Peyer's patch (tissue), 4 donors: ENCODE measurements around the gene KRTAP10-1. TPM values are rescaled to one million over a fixed set of nuclear protein-coding genes. Genes with fewer than 3 reads are reported as not detected.

ENCODE experiments used
- DNase-seq, 3 donors: peaks; one replicate each; pipeline ENCODE4 v3.0.0-alpha.2; 2017 to 2019
- H3K27ac ChIP-seq, 4 donors: fragments of 200-600 bp; sonication (generic); one replicate each; pipeline ENCODE4 v1.5.1; 2016 to 2019
- H3K27me3 ChIP-seq, 2 donors: fragments of 200-600 bp; sonication (generic); one replicate each; pipeline ENCODE4 v1.5.1; 2019
- H3K36me3 ChIP-seq, 3 donors: fragments of 200-600 bp; sonication (generic); one replicate each; pipeline ENCODE4 v1.5.1; 2016 to 2019
- H3K4me1 ChIP-seq, 4 donors: fragments of 200-600 bp; sonication (generic); one replicate each; pipeline ENCODE4 v1.5.1; 2016 to 2019
- H3K4me3 ChIP-seq, 4 donors: fragments of 200-600 bp; sonication (generic); 1 replicate in 3 of 4; 2 replicates in 1 of 4; pipeline ENCODE4 v1.5.1; 2016 to 2019; ENCODE audit warnings: mild to moderate bottlenecking in 1 of 4
- H3K9me3 ChIP-seq, 4 donors: fragments of 200-600 bp; sonication (generic); one replicate each; pipeline ENCODE4 v1.5.1; 2016 to 2019; ENCODE audit warnings: mild to moderate bottlenecking in 1 of 4
- CTCF ChIP-seq, 6 experiments: fragments of 450-650 bp in 4 of 6; fragments of 200-600 bp in 2 of 6; sonication (generic) in 1 of 6; IDR thresholded peaks; one replicate each; pipeline ENCODE4 v1.5.1; 2017 to 2019; ENCODE audit warnings: antibody characterized with exemption in 6 of 6, mild to moderate bottlenecking in 3 of 6, moderate library complexity in 1 of 6
- POLR2A ChIP-seq, 2 donors: fragments of 450-650 bp; IDR thresholded peaks; one replicate each; pipeline ENCODE4 v1.5.1; 2017; ENCODE audit warnings: antibody characterized with exemption in 2 of 2, mild to moderate bottlenecking in 2 of 2, moderate library complexity in 2 of 2
- total RNA-seq, 4 donors: library from RNA; depleted of rRNA; stranded (reverse); fragments of >200 nt; gene quantifications; one replicate each; pipeline ENCODE4 v1.1.0, GENCODE V29; 2016

Gene KRTAP10-1
- total RNA-seq, 4 donors from 2014 or later = not detected

GRCh38 chr21:44532712-44533111 lies 7.3 kb downstream of the KRTAP10-1 start:
- no peaks in the 10 kb centered on the region for H3K9me3 ChIP-seq
- TF ChIP-seq CTCF (IDR thresholded peaks at IDR 0.05) = no peak
- TF ChIP-seq POLR2A (IDR thresholded peaks at IDR 0.05) = no peak
- H3K27me3 ChIP-seq = no peaks in the 10 kb centered on the region
- no peaks in the 10 kb centered on the region for H3K36me3 ChIP-seq
- H3K27ac ChIP-seq = no peak overlapping the region
- H3K4me3 ChIP-seq = no peak overlapping the region
- no peak for DNase-seq
- no peaks in the 10 kb centered on the region for H3K4me1 ChIP-seq

GRCh38 chr21:44531606-44532564 lies 8.1 kb downstream of the KRTAP10-1 start:
- H3K4me1 ChIP-seq = no peaks in the 10 kb centered on the region
- no peaks in the 10 kb centered on the region for H3K9me3 ChIP-seq
- no peak overlapping the region for H3K4me3 ChIP-seq
- no peak overlapping the region for H3K27ac ChIP-seq
- H3K36me3 ChIP-seq = no peaks in the 10 kb centered on the region
- TF ChIP-seq POLR2A (IDR thresholded peaks at IDR 0.05) = no peak
- no peak for TF ChIP-seq CTCF (IDR thresholded peaks at IDR 0.05)
- H3K27me3 ChIP-seq = no peaks in the 10 kb centered on the region
- DNase-seq = peak in 1 of 3 donors; percentile 25

- H3K27me3 ChIP-seq = no peaks in the 10 kb centered on the region
- no peaks in the 10 kb centered on the region for H3K9me3 ChIP-seq
- H3K4me1 ChIP-seq = no peaks in the 10 kb centered on the region
- no peak overlapping the region for H3K27ac ChIP-seq
- TF ChIP-seq POLR2A (IDR thresholded peaks at IDR 0.05) = no peak
- TF ChIP-seq CTCF (IDR thresholded peaks at IDR 0.05) = no peak
- DNase-seq = peak in 1 of 3 donors; percentile 42
- no peaks in the 10 kb centered on the region for H3K36me3 ChIP-seq
- no peak overlapping the region for H3K4me3 ChIP-seq
Observed at GRCh38 chr21:44530903-44531605, 8.9 kb downstream of the KRTAP10-1 start.

- DNase-seq = no peak
- H3K4me3 ChIP-seq = no peak overlapping the region
- no peaks in the 10 kb centered on the region for H3K27me3 ChIP-seq
- no peak overlapping the region for H3K27ac ChIP-seq
- H3K36me3 ChIP-seq = no peaks in the 10 kb centered on the region
- H3K4me1 ChIP-seq = no peaks in the 10 kb centered on the region
- no peaks in the 10 kb centered on the region for H3K9me3 ChIP-seq
- TF ChIP-seq POLR2A (IDR thresholded peaks at IDR 0.05) (no peak), CTCF (IDR thresholded peaks at IDR 0.05) (no peak)
Observed at GRCh38 chr21:44530221-44530902, 9.6 kb downstream of the KRTAP10-1 start.

- Histone ChIP-seq H3K27me3 (no peaks in the 10 kb centered on the region), H3K36me3 (no peaks in the 10 kb centered on the region), H3K9me3 (no peaks in the 10 kb centered on the region), H3K4me1 (no peaks in the 10 kb centered on the region), H3K27ac (no peak overlapping the region), H3K4me3 (no peak overlapping the region)
- TF ChIP-seq CTCF (IDR thresholded peaks at IDR 0.05) (no peak), POLR2A (IDR thresholded peaks at IDR 0.05) (no peak)
- DNase-seq = peak in 1 of 3 donors; percentile 34
Observed at GRCh38 chr21:44529503-44530125, 10.4 kb downstream of the KRTAP10-1 start.
